Activated CD8-positive, alpha-beta memory T cell treated with anti-CD3 and anti-CD28 coated beads, Interleukin-2, amount 10 ng/mL, durations not matched to agents 7 days and 5 days (primary cell): ENCODE measurements around the gene FGGY. TPM values are rescaled to one million over a fixed set of nuclear protein-coding genes. Genes with fewer than 3 reads are reported as not detected.

Experiments
- ATAC-seq: fragments of 150-1000 bp; cut with Tn5 transposase; one replicate; pipeline ENCODE4 v1.10.0; 2021; ENCODE audit warnings: moderate library complexity
- CTCF ChIA-PET: fragments of 350-600 bp; sonication (Branson Sonifier 250); formaldehyde crosslinking; loops from one replicate; lab custom pipeline; 2021; ENCODE audit warnings: antibody characterized with exemption; lab: Charles Lee
- DNase-seq: peaks from one replicate; pipeline ENCODE4 v3.0.0-alpha.2; 2020
- H3K27ac Mint-ChIP-seq: one replicate; pipeline ENCODE4 v1.8.0; 2021; ENCODE audit warnings: mild to moderate bottlenecking, mixed read lengths
- H3K27me3 Mint-ChIP-seq: one replicate; pipeline ENCODE4 v1.8.0; 2021; ENCODE audit warnings: mixed read lengths
- H3K36me3 Mint-ChIP-seq: one replicate; pipeline ENCODE4 v1.8.0; 2021; ENCODE audit warnings: mild to moderate bottlenecking, mixed read lengths
- H3K4me1 Mint-ChIP-seq: one replicate; pipeline ENCODE4 v1.8.0; 2021; ENCODE audit warnings: mixed read lengths
- H3K4me3 Mint-ChIP-seq: one replicate; pipeline ENCODE4 v1.8.0; 2021; ENCODE audit warnings: mild to moderate bottlenecking, moderate library complexity, mixed read lengths
- H3K9me3 Mint-ChIP-seq: one replicate; pipeline ENCODE4 v1.8.0; 2022; ENCODE audit warnings: low read depth, mixed read lengths
- total RNA-seq, 2 experiments: library from RNA; stranded (reverse); gene quantifications; one replicate each; pipeline ENCODE4 v1.2.3, GENCODE V29; 2021

FGGY gene
- total RNA-seq, 2 experiments from 2014 or later, result 15.8 to 16.7 TPM

GRCh38 chr1:59539961-59540681, 243.2 kb downstream of the FGGY start:
- Mint-ChIP-seq H3K4me1 (peaks cover 8% of the 10 kb centered on the region), H3K4me3 (no peak overlapping the region), H3K9me3 (peaks cover 1% of the 10 kb centered on the region), H3K27me3 (no peaks in the 10 kb centered on the region), H3K27ac (no peak overlapping the region), H3K36me3 (no peaks in the 10 kb centered on the region)
- CTCF ChIA-PET, result no interaction called here
- no peak for DNase-seq
- ATAC-seq, result no peak

- H3K27ac Mint-ChIP-seq, result no peak overlapping the region
- no peaks in the 10 kb centered on the region for H3K27me3 Mint-ChIP-seq
- H3K36me3 Mint-ChIP-seq, result no peaks in the 10 kb centered on the region
- peaks cover 1% of the 10 kb centered on the region for H3K9me3 Mint-ChIP-seq
- CTCF ChIA-PET, result no interaction called here
- DNase-seq, result no peak
- H3K4me1 Mint-ChIP-seq, result peaks cover 8% of the 10 kb centered on the region
- no peak overlapping the region for H3K4me3 Mint-ChIP-seq
- ATAC-seq, result no peak
These were observed 244.3 kb downstream of the FGGY start for GRCh38 chr1:59541161-59541560.

- DNase-seq (no peak), ATAC-seq (no peak)
- H3K27ac Mint-ChIP-seq, result no peak overlapping the region
- H3K4me3 Mint-ChIP-seq, result no peak overlapping the region
- no peaks in the 10 kb centered on the region for H3K36me3 Mint-ChIP-seq
- CTCF ChIA-PET, result no interaction called here
- no peaks in the 10 kb centered on the region for H3K27me3 Mint-ChIP-seq
- H3K4me1 Mint-ChIP-seq, result peaks cover 8% of the 10 kb centered on the region
- H3K9me3 Mint-ChIP-seq, result peaks cover 1% of the 10 kb centered on the region
These were observed 245.0 kb downstream of the FGGY start for GRCh38 chr1:59541891-59542290.

GRCh38 chr1:59543211-59543668, 246.3 kb downstream of the FGGY start:
- no peak for ATAC-seq
- CTCF ChIA-PET, result no interaction called here

GRCh38 chr1:59544615-59545293, 247.9 kb downstream of the FGGY start:
- Mint-ChIP-seq H3K27ac (no peak overlapping the region), H3K4me3 (no peak overlapping the region), H3K27me3 (no peaks in the 10 kb centered on the region), H3K9me3 (no peaks in the 10 kb centered on the region), H3K4me1 (peaks cover 8% of the 10 kb centered on the region), H3K36me3 (no peaks in the 10 kb centered on the region)
- CTCF ChIA-PET, result no interaction called here
- DNase-seq (no peak), ATAC-seq (no peak)

More at GRCh38 chr1:59543211-59543668, 246.3 kb downstream of the FGGY start:
- Mint-ChIP-seq H3K27me3 (no peaks in the 10 kb centered on the region), H3K4me1 (peaks cover 8% of the 10 kb centered on the region), H3K27ac (no peak overlapping the region), H3K4me3 (no peak overlapping the region), H3K36me3 (no peaks in the 10 kb centered on the region), H3K9me3 (peaks cover 1% of the 10 kb centered on the region)
- DNase-seq, result no peak

GRCh38 chr1:59545830-59546229, 248.9 kb downstream of the FGGY start:
- Mint-ChIP-seq H3K27me3 (no peaks in the 10 kb centered on the region), H3K4me1 (peaks cover 8% of the 10 kb centered on the region), H3K27ac (no peak overlapping the region), H3K9me3 (no peaks in the 10 kb centered on the region), H3K36me3 (no peaks in the 10 kb centered on the region), H3K4me3 (no peak overlapping the region)
- DNase-seq, result no peak
- no peak for ATAC-seq
- CTCF ChIA-PET, result no interaction called here

- Mint-ChIP-seq H3K27me3 (no peaks in the 10 kb centered on the region), H3K4me1 (peaks cover 8% of the 10 kb centered on the region), H3K4me3 (no peak overlapping the region), H3K36me3 (no peaks in the 10 kb centered on the region), H3K27ac (no peak overlapping the region), H3K9me3 (no peaks in the 10 kb centered on the region)
- DNase-seq (no peak), ATAC-seq (no peak)
- CTCF ChIA-PET, result no interaction called here
These were observed 252.4 kb downstream of the FGGY start for GRCh38 chr1:59549066-59549837.

- Mint-ChIP-seq H3K27ac (no peak overlapping the region), H3K4me1 (peaks cover 1% of the 10 kb centered on the region), H3K4me3 (no peak overlapping the region), H3K27me3 (no peaks in the 10 kb centered on the region), H3K36me3 (no peaks in the 10 kb centered on the region), H3K9me3 (no peaks in the 10 kb centered on the region)
- CTCF ChIA-PET, result no interaction called here
- ATAC-seq (no peak), DNase-seq (no peak)
These were observed 253.0 kb downstream of the FGGY start for GRCh38 chr1:59549903-59550302.

- no peak overlapping the region for H3K4me3 Mint-ChIP-seq
- no peak overlapping the region for H3K27ac Mint-ChIP-seq
- peaks cover 1% of the 10 kb centered on the region for H3K9me3 Mint-ChIP-seq
- H3K27me3 Mint-ChIP-seq, result no peaks in the 10 kb centered on the region
- no peaks in the 10 kb centered on the region for H3K36me3 Mint-ChIP-seq
- CTCF ChIA-PET, result no interaction called here
- H3K4me1 Mint-ChIP-seq, result no peaks in the 10 kb centered on the region
- ATAC-seq, result no peak
- DNase-seq, result no peak
These were observed 255.1 kb downstream of the FGGY start for GRCh38 chr1:59552007-59552406.

- no peak for ATAC-seq
- CTCF ChIA-PET, result no interaction called here
- H3K36me3 Mint-ChIP-seq, result peaks cover 9% of the 10 kb centered on the region
These were observed 256.5 kb downstream of the FGGY start for GRCh38 chr1:59553371-59553770.

GRCh38 chr1:59554011-59554663, 257.2 kb downstream of the FGGY start:
- no peaks in the 10 kb centered on the region for H3K4me1 Mint-ChIP-seq
- H3K27me3 Mint-ChIP-seq, result no peaks in the 10 kb centered on the region
- CTCF ChIA-PET, result no interaction called here
- H3K9me3 Mint-ChIP-seq, result peaks cover 9% of the 10 kb centered on the region
- H3K36me3 Mint-ChIP-seq, result peaks cover 11% of the 10 kb centered on the region
- no peak overlapping the region for H3K4me3 Mint-ChIP-seq
- DNase-seq (no peak), ATAC-seq (no peak)
- H3K27ac Mint-ChIP-seq, result no peak overlapping the region

More at GRCh38 chr1:59553371-59553770, 256.5 kb downstream of the FGGY start:
- Mint-ChIP-seq H3K4me1 (no peaks in the 10 kb centered on the region), H3K27me3 (no peaks in the 10 kb centered on the region), H3K27ac (no peak overlapping the region), H3K4me3 (no peak overlapping the region), H3K9me3 (peaks cover 5% of the 10 kb centered on the region)
- no peak for DNase-seq

GRCh38 chr1:59554752-59555151, 257.9 kb downstream of the FGGY start:
- ATAC-seq, result no peak
- no peaks in the 10 kb centered on the region for H3K4me1 Mint-ChIP-seq

GRCh38 chr1:59556398-59556797, 259.5 kb downstream of the FGGY start:
- no peak overlapping the region for H3K4me3 Mint-ChIP-seq
- H3K27ac Mint-ChIP-seq, result no peak overlapping the region
- H3K9me3 Mint-ChIP-seq, result peaks cover 9% of the 10 kb centered on the region
- ATAC-seq, result no peak
- DNase-seq, result no peak
- H3K4me1 Mint-ChIP-seq, result peaks cover 15% of the 10 kb centered on the region
- CTCF ChIA-PET, result no interaction called here
- peaks cover 11% of the 10 kb centered on the region for H3K36me3 Mint-ChIP-seq
- H3K27me3 Mint-ChIP-seq, result no peaks in the 10 kb centered on the region

More at GRCh38 chr1:59554752-59555151, 257.9 kb downstream of the FGGY start:
- peaks cover 9% of the 10 kb centered on the region for H3K9me3 Mint-ChIP-seq
- H3K36me3 Mint-ChIP-seq, result peaks cover 11% of the 10 kb centered on the region
- H3K27ac Mint-ChIP-seq, result no peak overlapping the region
- H3K4me3 Mint-ChIP-seq, result no peak overlapping the region
- DNase-seq, result no peak
- H3K27me3 Mint-ChIP-seq, result no peaks in the 10 kb centered on the region
- CTCF ChIA-PET, result no interaction called here
